H9 (cell line): ENCODE results near the gene CMTM7. TPM values are rescaled to one million over a fixed set of nuclear protein-coding genes. Genes with fewer than 3 reads are reported as not detected.
"Not testable (repeated sequence)": the region's sequence is repeated elsewhere in the genome, so short reads cannot be mapped to it uniquely, and the experiment has no call there.

Experiments
- DNase-seq: peaks from one replicate; pipeline ENCODE4 v3.0.0-alpha.2; 2017
- H2AFZ ChIP-seq: one replicate; pipeline ENCODE4 v1.6.1; 2013; ENCODE audit warnings: mild to moderate bottlenecking, low read length, control low read depth, moderate library complexity
- H2AK5ac ChIP-seq: 2 replicates; pipeline ENCODE4 v1.6.1; 2013; ENCODE audit warnings: low read length, control low read depth, mixed read lengths; ENCODE audit not compliant: insufficient read length
- H2BK120ac ChIP-seq: one replicate; pipeline ENCODE4 v1.6.1; 2013; ENCODE audit warnings: low read depth, mild to moderate bottlenecking, low read length, control low read depth, inconsistent platforms; ENCODE audit not compliant: poor library complexity, severe bottlenecking
- H2BK12ac ChIP-seq: 2 replicates; pipeline ENCODE4 v1.6.1; 2013; ENCODE audit warnings: low read length, control low read depth, mixed read lengths, low read depth; ENCODE audit not compliant: insufficient read length
- H2BK15ac ChIP-seq: 2 replicates; pipeline ENCODE4 v1.6.1; 2013; ENCODE audit warnings: low read depth, low read length, control low read depth
- H2BK20ac ChIP-seq: one replicate; pipeline ENCODE4 v1.6.1; 2013; ENCODE audit warnings: low read depth, mild to moderate bottlenecking, low read length, control low read depth, inconsistent platforms; ENCODE audit not compliant: poor library complexity, severe bottlenecking
- H2BK5ac ChIP-seq: 2 replicates; pipeline ENCODE4 v1.6.1; 2013; ENCODE audit warnings: low read length, control low read depth, mixed read lengths; ENCODE audit not compliant: insufficient read length
- H3K14ac ChIP-seq: 2 replicates; pipeline ENCODE4 v1.6.1; 2013; ENCODE audit warnings: low read length, control low read depth; ENCODE audit not compliant: insufficient read depth
- H3K18ac ChIP-seq: 2 replicates; pipeline ENCODE4 v1.6.1; 2013; ENCODE audit warnings: low read depth, mild to moderate bottlenecking, mixed read lengths, low read length, control low read depth; ENCODE audit not compliant: insufficient read length
- H3K23ac ChIP-seq: 2 replicates; pipeline ENCODE4 v1.6.1; 2013; ENCODE audit warnings: low read length, control low read depth, mixed read lengths, low read depth; ENCODE audit not compliant: insufficient read length
- H3K23me2 ChIP-seq: 2 replicates; pipeline ENCODE4 v1.6.1; 2013; ENCODE audit warnings: low read depth, mild to moderate bottlenecking, mixed read lengths, low read length, control low read depth; ENCODE audit not compliant: insufficient read length, poor library complexity, severe bottlenecking
- H3K27ac ChIP-seq: 2 replicates; pipeline ENCODE4 v1.5.1; 2013; ENCODE audit warnings: low read length, control low read depth, mixed read lengths, low read depth; ENCODE audit not compliant: insufficient read length
- H3K27me3 ChIP-seq: 2 replicates; pipeline ENCODE4 v1.6.1; 2013; ENCODE audit warnings: low read length, control low read depth, inconsistent platforms; ENCODE audit not compliant: insufficient read depth
- H3K4ac ChIP-seq: 2 replicates; pipeline ENCODE4 v1.6.1; 2013; ENCODE audit warnings: low read depth, mild to moderate bottlenecking, control low read depth, inconsistent platforms, low read length, moderate library complexity
- H3K4me1 ChIP-seq: 2 replicates; pipeline ENCODE4 v1.6.1; 2013; ENCODE audit warnings: low read length, control low read depth, inconsistent platforms; ENCODE audit not compliant: insufficient read depth
- H3K4me2 ChIP-seq: 2 replicates; pipeline ENCODE4 v1.6.1; 2013; ENCODE audit warnings: low read length, control low read depth, mixed read lengths; ENCODE audit not compliant: insufficient read length, insufficient read depth
- H3K56ac ChIP-seq: 2 replicates; pipeline ENCODE4 v1.6.1; 2013; ENCODE audit warnings: low read depth, mild to moderate bottlenecking, mixed read lengths, low read length, control low read depth; ENCODE audit not compliant: insufficient read length
- H3K79me1 ChIP-seq: 2 replicates; pipeline ENCODE4 v1.6.1; 2013; ENCODE audit warnings: low read depth, mild to moderate bottlenecking, moderate library complexity, low read length, control low read depth, inconsistent platforms; ENCODE audit not compliant: insufficient read depth, poor library complexity, severe bottlenecking
- H3K79me2 ChIP-seq: 2 replicates; pipeline ENCODE4 v1.6.1; 2013; ENCODE audit warnings: low read length, control low read depth, inconsistent platforms; ENCODE audit not compliant: insufficient read depth
- H3K9ac ChIP-seq: 2 replicates; pipeline ENCODE4 v1.6.1; 2013; ENCODE audit warnings: low read length, control low read depth, mixed read lengths; ENCODE audit not compliant: insufficient read length; ENCODE audit errors: extremely low read depth
- H3K9me3 ChIP-seq: one replicate; pipeline ENCODE4 v1.6.1; 2013; ENCODE audit warnings: low read depth, low read length, inconsistent platforms; ENCODE audit not compliant: control insufficient read depth
- H3T11ph ChIP-seq: one replicate; pipeline ENCODE4 v1.6.1; 2013; ENCODE audit warnings: mild to moderate bottlenecking, low read length, control low read depth, inconsistent platforms
- H4K20me1 ChIP-seq: one replicate; pipeline ENCODE4 v1.6.1; 2013; ENCODE audit not compliant: control insufficient read depth, insufficient read length, insufficient read depth
- H4K5ac ChIP-seq: 2 replicates; pipeline ENCODE4 v1.6.1; 2013; ENCODE audit warnings: low read depth, mild to moderate bottlenecking, mixed read lengths, low read length, control low read depth; ENCODE audit not compliant: insufficient read length
- H4K8ac ChIP-seq: replicated peaks from 2 replicates; pipeline ENCODE4 v1.6.1; 2013; ENCODE audit warnings: low read length, control low read depth, mixed read lengths, low read depth; ENCODE audit not compliant: insufficient read length
- H4K91ac ChIP-seq: 2 replicates; pipeline ENCODE4 v1.6.1; 2013; ENCODE audit warnings: low read depth, mild to moderate bottlenecking, moderate library complexity, mixed read lengths, low read length, control low read depth; ENCODE audit not compliant: insufficient read length
- H3K27ac Mint-ChIP-seq, 3 experiments: 2 replicates in 2 of 3; 3 replicates in 1 of 3; pipeline ENCODE4 v1.8.0; 2020 to 2021; ENCODE audit warnings: mixed read lengths in 3 of 3, mild to moderate bottlenecking in 1 of 3, moderate library complexity in 1 of 3
- H3K27me3 Mint-ChIP-seq: 2 replicates; pipeline ENCODE4 v1.8.0; 2021; ENCODE audit warnings: low read depth, mild to moderate bottlenecking, moderate library complexity, mixed read lengths
- H3K36me3 Mint-ChIP-seq, 3 experiments: 2 replicates in 2 of 3; 3 replicates in 1 of 3; pipeline ENCODE4 v1.8.0; 2020 to 2021; ENCODE audit warnings: low read depth in 3 of 3, mixed read lengths in 3 of 3; ENCODE audit not compliant: insufficient read depth in 1 of 3
- H3K4me1 Mint-ChIP-seq, 2 experiments: 2 replicates each; pipeline ENCODE4 v1.8.0; 2020; ENCODE audit warnings: mixed read lengths in 2 of 2
- H3K4me3 Mint-ChIP-seq, 2 experiments: 2 replicates in 1 of 2; 3 replicates in 1 of 2; pipeline ENCODE4 v1.8.0; 2020 to 2021; ENCODE audit warnings: mild to moderate bottlenecking in 2 of 2, mixed read lengths in 2 of 2, moderate library complexity in 1 of 2
- H3K9me3 Mint-ChIP-seq, 2 experiments: 2 replicates in 1 of 2; 3 replicates in 1 of 2; pipeline ENCODE4 v1.8.0; 2020; ENCODE audit warnings: mild to moderate bottlenecking in 2 of 2, mixed read lengths in 2 of 2, moderate library complexity in 1 of 2
- CTCF ChIP-seq: fragments of 200-600 bp; sonication (generic); conservative IDR thresholded peaks from 3 replicates; pipeline ENCODE4 v1.8.0; 2021; ENCODE audit warnings: antibody characterized with exemption, mild to moderate bottlenecking
- WGBS: extraction: QIAGEN DNeasy Blood & Tissue Kit; methylation state at CpG from one replicate; pipeline ENCODE4 v1.1.7; 2013; ENCODE audit warnings: missing lambda C conversion rate, low lambda C conversion rate, mixed read lengths; ENCODE audit not compliant: insufficient read length; ENCODE audit errors: extremely low coverage; 5-methylcytosine and 5-hydroxymethylcytosine counted together
- total RNA-seq: library from RNA; stranded (reverse); gene quantifications from 2 replicates; pipeline ENCODE4 v1.2.1, GENCODE V29; 2021

Gene CMTM7
- total RNA-seq, 1 experiment from 2014 or later: 23.9 TPM

- Histone ChIP-seq H2BK5ac (no peak overlapping the region), H3K4ac (no peak overlapping the region), H2BK20ac (no peak overlapping the region), H3K23ac (no peak overlapping the region), H3K9ac (no peak overlapping the region), H4K91ac (no peak overlapping the region), H2BK15ac (no peak overlapping the region), H3K23me2 (no peaks in the 10 kb centered on the region), H2AK5ac (no peak overlapping the region), H4K5ac (no peak overlapping the region), H2BK12ac (no peak overlapping the region), H3K79me2 (no peaks in the 10 kb centered on the region), H3K9me3 (no peaks in the 10 kb centered on the region), H3K18ac (no peak overlapping the region), H4K8ac (no peak overlapping the region), H4K20me1 (peaks cover 2% of the 10 kb centered on the region), H3K14ac (no peak overlapping the region), H3K79me1 (no peaks in the 10 kb centered on the region), H2BK120ac (no peak overlapping the region), H3T11ph (no peak overlapping the region), H3K27me3 (no peaks in the 10 kb centered on the region), H3K27ac (no peak overlapping the region), H2AFZ (no peak overlapping the region), H3K4me1 (no peaks in the 10 kb centered on the region), H3K4me2 (no peak overlapping the region), H3K56ac (no peak overlapping the region)
- Mint-ChIP-seq H3K4me1 (peaks cover 3 to 7% of the 10 kb centered on the region in 2 experiments), H3K27ac (no peak overlapping the region), H3K36me3 (peaks cover 0 to 5% (median 2%) of the 10 kb centered on the region in 3 experiments; a peak in 5 of 7 replicates), H3K4me3 (no peak overlapping the region), H3K27me3 (no peaks in the 10 kb centered on the region), H3K9me3 (no peaks in the 10 kb centered on the region)
- no CpG with 5 or more reads among the region's 3 CpGs for WGBS
- DNase-seq: no peak
- no peak for TF ChIP-seq CTCF
Measured at GRCh38 chr3:32471246-32471645, 79.6 kb downstream of the CMTM7 start.

GRCh38 chr3:32472151-32472550, 80.5 kb downstream of the CMTM7 start:
- H2BK15ac ChIP-seq, H4K8ac ChIP-seq, H3K4me2 ChIP-seq, H3K9ac ChIP-seq, H3K79me1 ChIP-seq, H3K9me3 ChIP-seq, H3K27me3 Mint-ChIP-seq, H2BK120ac ChIP-seq, H3K4me3 Mint-ChIP-seq, H3K14ac ChIP-seq, H2BK20ac ChIP-seq, H3K27ac ChIP-seq, H4K91ac ChIP-seq, H4K20me1 ChIP-seq, H3K23ac ChIP-seq, H2BK12ac ChIP-seq, H3K23me2 ChIP-seq, DNase-seq, H2AK5ac ChIP-seq, H3K36me3 Mint-ChIP-seq, H3K4me1 ChIP-seq, H3T11ph ChIP-seq, H3K79me2 ChIP-seq, H3K9me3 Mint-ChIP-seq, H2AFZ ChIP-seq, H3K4ac ChIP-seq, H3K27me3 ChIP-seq, H3K18ac ChIP-seq, H2BK5ac ChIP-seq, H3K27ac Mint-ChIP-seq, H3K56ac ChIP-seq, H4K5ac ChIP-seq, H3K4me1 Mint-ChIP-seq: not testable (repeated sequence)
- no CpG with 5 or more reads among the region's 12 CpGs for WGBS
